GM12865 (cell line): ENCODE results near the gene ZC3H18.

Experiments used
- DNase-seq: peaks from one replicate; pipeline ENCODE4 v3.0.0; 2010; ENCODE audit warnings: low read depth
- H3K4me3 ChIP-seq: 2 replicates; pipeline ENCODE4 v1.5.1; 2011; ENCODE audit warnings: mild to moderate bottlenecking, low read depth, low read length, control low read depth
- CTCF ChIP-seq: IDR thresholded peaks from 2 replicates; pipeline ENCODE4 v1.5.1; 2011; ENCODE audit warnings: low read length, control low read depth, low read depth, inconsistent platforms; ENCODE audit not compliant: insufficient read depth; ENCODE audit errors: missing control alignments

The ZC3H18 gene

GRCh38 chr16:88550246-88550661, 19.9 kb upstream of the ZC3H18 start:
- no peak overlapping the region for H3K4me3 ChIP-seq
- peak; percentile 57 for DNase-seq
- no peak for TF ChIP-seq CTCF

GRCh38 chr16:88552166-88552565, 18.0 kb upstream of the ZC3H18 start:
- DNase-seq = no peak
- no peak for TF ChIP-seq CTCF
- no peak overlapping the region for H3K4me3 ChIP-seq

- TF ChIP-seq CTCF = no peak
These were observed 17.4 kb upstream of the ZC3H18 start for GRCh38 chr16:88552815-88553214.

GRCh38 chr16:88553739-88554138, 16.5 kb upstream of the ZC3H18 start:
- DNase-seq = no peak
- no peak for TF ChIP-seq CTCF

More at GRCh38 chr16:88552815-88553214, 17.4 kb upstream of the ZC3H18 start:
- H3K4me3 ChIP-seq = no peak overlapping the region
- peak; percentile 84 for DNase-seq

GRCh38 chr16:88554711-88555264, 15.4 kb upstream of the ZC3H18 start:
- TF ChIP-seq CTCF = no peak
- DNase-seq = no peak
- H3K4me3 ChIP-seq = no peak overlapping the region

More at GRCh38 chr16:88553739-88554138, 16.5 kb upstream of the ZC3H18 start:
- H3K4me3 ChIP-seq = no peak overlapping the region

DNA sequence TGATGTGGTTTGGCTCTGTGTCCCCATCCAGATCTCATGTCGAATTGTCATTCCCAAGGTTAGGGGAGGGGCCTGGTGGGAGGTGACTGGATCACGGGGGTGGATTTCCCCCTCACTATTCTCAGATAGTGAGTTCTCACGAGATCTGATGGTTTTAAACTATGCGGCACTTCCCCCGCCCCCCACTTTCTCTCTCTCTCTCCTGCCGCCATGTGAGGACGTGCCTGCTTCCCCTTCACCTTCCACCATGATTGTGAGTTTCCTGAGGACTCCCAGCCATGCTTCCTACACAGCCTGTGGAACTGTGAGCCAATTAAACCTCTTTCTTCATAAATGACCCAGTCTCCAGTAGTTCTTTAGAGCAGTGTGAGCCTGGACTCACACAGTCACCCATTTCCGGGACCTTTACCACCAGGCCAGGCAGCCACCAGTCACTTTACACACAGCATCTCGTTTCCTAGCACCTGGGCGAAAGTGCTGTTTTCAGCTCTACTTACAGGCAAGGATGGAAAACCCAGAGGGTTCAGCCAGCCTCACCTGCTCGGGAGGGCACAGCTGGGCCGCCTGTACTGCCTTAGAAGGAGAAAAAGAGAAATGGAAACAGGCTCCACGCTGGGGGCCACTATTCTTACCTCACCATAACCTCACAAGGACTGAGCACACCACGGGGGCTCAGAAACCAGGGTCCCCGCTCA, 13.8 kb upstream of the ZC3H18 start:
- TF ChIP-seq CTCF = no peak
- DNase-seq = no peak
- H3K4me3 ChIP-seq = no peak overlapping the region
